ENCODE data around the gene HHIPL1.

DNA sequence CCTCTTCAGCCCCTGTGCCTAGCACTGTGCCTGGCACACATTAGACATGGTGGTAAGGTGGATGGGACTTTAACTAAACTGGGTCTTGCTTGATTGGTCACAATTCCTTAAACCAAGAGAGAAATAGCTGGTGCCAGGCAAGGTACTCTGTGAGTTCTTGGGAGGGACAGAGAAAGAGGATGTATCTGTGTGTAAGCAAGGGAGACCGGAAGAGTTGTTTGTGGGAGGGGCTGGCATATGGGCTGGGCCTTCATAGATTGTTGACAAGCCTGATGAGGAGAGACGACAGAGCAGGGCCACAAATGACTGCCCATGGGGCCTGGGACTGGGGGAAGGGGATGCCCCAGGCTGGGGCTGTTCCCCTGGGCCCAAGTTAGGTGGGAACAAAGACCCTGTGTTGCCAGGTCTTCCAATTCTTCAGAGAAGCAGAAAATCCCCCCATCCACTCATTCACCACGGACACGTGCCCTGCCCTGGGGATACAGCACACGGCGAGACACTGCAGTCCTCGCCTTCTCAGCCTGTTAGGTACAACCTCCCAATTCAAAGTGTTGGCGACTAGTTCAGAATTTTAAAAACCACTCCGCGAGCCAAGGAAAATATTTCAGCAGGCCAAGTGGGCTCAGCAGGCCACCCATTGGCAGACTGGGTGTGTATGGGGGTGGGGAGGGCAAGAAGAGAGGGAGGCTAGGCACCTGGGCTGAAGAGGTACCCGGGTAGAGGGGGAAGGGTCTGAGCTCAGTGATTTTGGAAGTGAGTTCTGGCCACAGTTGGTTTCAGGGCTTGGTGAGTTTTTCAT is 27.8 kb downstream of the HHIPL1 start:
- TF ChIP-seq GATA3 (IDR thresholded peaks at IDR 0.05; ENCODE audit: low read depth, low read length): no peak
- no peak for TF ChIP-seq GATA2 (IDR thresholded peaks at IDR 0.05; ENCODE audit: low read depth, low read length)
